ENCODE measurements around the gene MKRN3.
"Not testable (repeated sequence)": the region's sequence is repeated elsewhere in the genome, so short reads cannot be mapped to it uniquely, and the experiment has no call there.

MKRN3 gene

GRCh38 chr15:23589012-23589411 lies 23.5 kb downstream of the MKRN3 start:
- no peak for DNase-seq (ENCODE audit: low read depth)

- DNase-seq (ENCODE audit: low read depth) = no peak
These were observed 28.8 kb downstream of the MKRN3 start for GRCh38 chr15:23594252-23594770.

GRCh38 chr15:23595368-23595767 lies 29.9 kb downstream of the MKRN3 start:
- no peak for DNase-seq (ENCODE audit: low read depth)

DNA sequence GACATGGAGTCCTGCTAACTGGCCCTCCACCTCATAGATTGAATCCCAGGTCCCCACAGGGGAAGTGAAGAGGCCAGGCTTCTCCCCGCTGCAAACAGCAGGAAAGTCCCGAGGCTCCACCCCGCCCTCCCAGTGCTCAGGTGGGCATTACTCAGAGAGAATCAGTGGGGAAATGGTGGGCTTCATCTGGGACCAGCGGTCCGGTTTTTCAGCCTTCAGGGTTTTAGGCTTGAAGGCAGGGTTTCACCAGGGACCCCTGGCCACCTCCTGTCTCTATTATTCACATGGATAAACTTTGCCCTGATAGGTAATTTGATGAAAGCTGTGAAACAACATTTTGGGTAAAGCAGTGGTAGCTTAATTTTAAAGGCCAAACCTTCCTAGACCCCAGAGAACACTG lies 31.3 kb downstream of the MKRN3 start:
- no peak for DNase-seq (ENCODE audit: low read depth)

DNA sequence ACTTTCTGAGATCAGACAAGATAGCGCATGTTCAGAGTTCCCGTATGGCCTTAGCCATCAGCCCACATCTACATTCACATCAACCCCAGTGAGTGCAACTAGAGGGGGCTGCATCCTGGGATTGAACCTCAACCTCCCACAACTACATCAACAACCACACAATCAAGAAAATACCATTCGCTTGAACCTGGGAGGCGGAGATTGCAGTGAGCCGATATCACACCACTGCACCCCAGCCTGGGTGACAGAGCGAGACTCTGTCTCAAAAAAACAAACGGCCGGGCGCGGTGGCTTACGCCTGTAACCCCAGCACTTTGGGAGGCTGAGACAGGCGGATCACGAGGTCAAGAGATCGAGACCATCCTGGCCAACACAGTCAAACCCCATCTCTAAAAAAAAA lies 31.8 kb downstream of the MKRN3 start:
- DNase-seq (ENCODE audit: low read depth) = not testable (repeated sequence)

- DNase-seq (ENCODE audit: low read depth) = no peak
These were observed 33.6 kb downstream of the MKRN3 start for GRCh38 chr15:23599053-23599452.

DNA sequence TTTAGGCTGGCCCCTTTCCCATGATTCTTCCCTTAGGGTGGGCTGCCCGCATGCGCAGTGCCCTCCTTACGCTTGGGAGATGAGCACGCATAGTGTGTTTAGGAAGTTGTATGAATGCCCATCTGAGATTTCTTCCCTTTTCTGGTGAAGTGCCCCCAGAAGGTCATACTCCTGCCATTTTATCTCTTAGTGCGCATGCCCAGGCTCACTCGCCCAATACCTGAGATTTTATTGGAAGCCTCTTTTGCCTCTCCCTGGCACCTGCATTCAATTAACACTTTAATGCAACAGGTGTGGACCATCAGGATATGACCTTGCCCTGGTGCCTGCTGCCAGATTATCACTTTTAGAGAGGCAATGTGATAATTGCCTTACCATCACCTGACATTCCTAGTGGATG lies 36.6 kb downstream of the MKRN3 start:
- no peak for DNase-seq (ENCODE audit: low read depth)

- DNase-seq (ENCODE audit: low read depth) = no peak
These were observed 40.8 kb downstream of the MKRN3 start for GRCh38 chr15:23606226-23606625.

DNA sequence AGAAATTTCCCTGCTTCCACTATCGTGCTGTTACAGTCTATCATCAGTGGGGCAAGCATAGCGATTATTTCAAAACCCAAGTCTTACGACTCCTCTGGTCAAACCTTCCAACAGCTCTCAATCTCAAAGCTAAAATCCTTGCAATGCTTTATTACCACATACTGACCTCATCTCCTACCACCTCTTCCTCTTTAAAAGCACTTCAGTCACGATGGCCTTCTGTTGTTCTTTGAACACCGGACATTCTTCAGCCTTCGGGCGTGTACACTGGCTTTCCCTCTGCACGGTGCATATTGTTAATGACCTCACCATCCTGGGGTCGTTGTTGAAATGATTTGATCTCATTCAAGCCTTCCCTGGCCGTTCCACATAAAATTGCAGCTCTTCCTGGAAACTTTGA lies 51.1 kb downstream of the MKRN3 start:
- no peak for DNase-seq (ENCODE audit: low read depth)

Measured in fibroblast of the conjunctiva (primary cell).